22Rv1 (cell line): ENCODE results near the gene ZNF526.
"Not testable (repeated sequence)": the region's sequence is repeated elsewhere in the genome, so short reads cannot be mapped to it uniquely, and the experiment has no call there.

Experiments
- ZFX ChIP-seq: fragments of 450-650 bp; IDR thresholded peaks from 2 replicates; pipeline ENCODE4 v1.6.1; 2017; ENCODE audit warnings: antibody characterized with exemption, borderline replicate concordance
- TF ChIP-seq, protein P1 (sequence below): fragments of 450-650 bp; IDR thresholded peaks from 2 replicates; pipeline ENCODE4 v1.5.1; 2017; ENCODE audit warnings: mild to moderate bottlenecking

DNA sequence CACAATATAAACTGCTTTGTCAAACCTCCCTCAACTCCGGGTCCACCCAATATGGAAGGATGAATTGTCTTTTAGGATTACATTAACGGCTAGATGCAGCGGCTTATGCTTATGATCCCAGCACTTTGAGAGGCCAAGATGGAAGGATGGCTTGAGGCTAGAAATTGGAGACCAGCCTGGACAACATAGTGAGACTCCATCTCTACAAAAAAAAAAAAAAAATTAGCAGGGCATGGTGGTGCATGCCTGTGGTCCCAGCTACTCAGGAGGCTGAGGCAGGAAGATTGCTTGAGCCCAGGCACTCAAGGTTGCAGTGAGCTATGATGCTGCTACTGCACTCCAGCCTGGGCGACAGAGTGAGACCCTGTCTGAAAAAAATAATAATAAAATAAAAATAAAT, 46.0 kb downstream of the ZNF526 start:
- TF ChIP-seq, protein P1, sequence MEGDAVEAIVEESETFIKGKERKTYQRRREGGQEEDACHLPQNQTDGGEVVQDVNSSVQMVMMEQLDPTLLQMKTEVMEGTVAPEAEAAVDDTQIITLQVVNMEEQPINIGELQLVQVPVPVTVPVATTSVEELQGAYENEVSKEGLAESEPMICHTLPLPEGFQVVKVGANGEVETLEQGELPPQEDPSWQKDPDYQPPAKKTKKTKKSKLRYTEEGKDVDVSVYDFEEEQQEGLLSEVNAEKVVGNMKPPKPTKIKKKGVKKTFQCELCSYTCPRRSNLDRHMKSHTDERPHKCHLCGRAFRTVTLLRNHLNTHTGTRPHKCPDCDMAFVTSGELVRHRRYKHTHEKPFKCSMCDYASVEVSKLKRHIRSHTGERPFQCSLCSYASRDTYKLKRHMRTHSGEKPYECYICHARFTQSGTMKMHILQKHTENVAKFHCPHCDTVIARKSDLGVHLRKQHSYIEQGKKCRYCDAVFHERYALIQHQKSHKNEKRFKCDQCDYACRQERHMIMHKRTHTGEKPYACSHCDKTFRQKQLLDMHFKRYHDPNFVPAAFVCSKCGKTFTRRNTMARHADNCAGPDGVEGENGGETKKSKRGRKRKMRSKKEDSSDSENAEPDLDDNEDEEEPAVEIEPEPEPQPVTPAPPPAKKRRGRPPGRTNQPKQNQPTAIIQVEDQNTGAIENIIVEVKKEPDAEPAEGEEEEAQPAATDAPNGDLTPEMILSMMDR = not testable (repeated sequence)
- TF ChIP-seq ZFX = not testable (repeated sequence)
